ENCODE data around the gene NT5C2. TPM values are rescaled to one million over a fixed set of nuclear protein-coding genes. Genes with fewer than 3 reads are reported as not detected.
"Not testable (repeated sequence)": the region's sequence is repeated elsewhere in the genome, so short reads cannot be mapped to it uniquely, and the experiment has no call there.

Gene NT5C2
- total and polyA plus RNA-seq, 2 of the 4 experiments (the other 2 are of a cell fraction) = 60.0 to 65.1 TPM

DNA sequence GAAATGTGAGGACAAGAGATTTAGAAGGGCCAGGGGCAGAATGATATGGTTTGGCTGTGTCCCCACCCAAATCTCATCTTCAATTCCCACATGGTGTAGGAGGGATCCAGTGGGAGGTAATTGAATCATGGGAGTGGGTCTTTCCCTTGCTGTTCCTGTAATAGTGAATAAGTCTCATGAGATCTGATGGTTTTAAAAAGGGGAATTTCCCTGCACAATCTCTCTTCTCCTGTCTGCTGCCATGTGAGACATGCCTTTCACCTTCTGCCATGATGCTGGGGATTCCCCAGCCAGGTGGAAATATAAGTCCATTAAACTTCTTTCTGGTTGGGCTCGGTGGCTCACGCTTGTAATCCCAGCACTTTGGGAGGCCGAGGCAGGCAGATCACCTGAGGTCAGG lies 57.9 kb downstream of the NT5C2 start:
- H3K56ac ChIP-seq (ENCODE audit: extremely low read depth, insufficient read depth, low read length); dilution Hi-C loops (cut with HindIII; ENCODE audit: low sequenced_read_pairs, unreplicated experiment); H2AK9ac ChIP-seq (replicated peaks; ENCODE audit: low read depth, low read length, poor library complexity); H2BK20ac ChIP-seq (ENCODE audit: low read depth, low read length); H2BK120ac ChIP-seq (ENCODE audit: low read depth, low read length); POLR2A ChIA-PET (ENCODE audit: unreplicated experiment); H3K9me1 ChIP-seq (ENCODE audit: insufficient read depth, low read length); ATAC-seq (ENCODE audit: low read depth); H3K14ac ChIP-seq (replicated peaks; ENCODE audit: low read depth, low read length); H2AK5ac ChIP-seq (ENCODE audit: low read depth, low read length); H3K9ac ChIP-seq (ENCODE audit: low read depth, low read length); H2BK15ac ChIP-seq (ENCODE audit: low read depth, low read length); H3K9me3 ChIP-seq (ENCODE audit: control insufficient read depth, insufficient read depth, low read length); H4K5ac ChIP-seq (ENCODE audit: low read depth, low read length); H3K4me1 ChIP-seq (ENCODE audit: control insufficient read depth, insufficient read depth, low read length); H3K27me3 ChIP-seq (ENCODE audit: control insufficient read depth, insufficient read depth, low read length); H3K27ac ChIP-seq (ENCODE audit: insufficient read depth, low read length); intact Hi-C loops (cut with micrococcal nuclease); H4K20me1 ChIP-seq (ENCODE audit: insufficient read depth, low read length); in situ Hi-C loops (cut with MboI; ENCODE audit: low sequenced_read_pairs); H2AFZ ChIP-seq (replicated peaks; ENCODE audit: low read length, poor library complexity); DNase-seq; H3K23ac ChIP-seq (ENCODE audit: low read depth, low read length); CTCF ChIA-PET; H3K18ac ChIP-seq (ENCODE audit: low read depth, low read length); H4K91ac ChIP-seq (ENCODE audit: insufficient read depth, low read depth, low read length); H3K4me2 ChIP-seq (ENCODE audit: low read depth, low read length); H3K4me3 ChIP-seq (ENCODE audit: insufficient read depth, low read depth, low read length); H3K4ac ChIP-seq (ENCODE audit: low read depth, low read length); H2BK5ac ChIP-seq (ENCODE audit: low read depth, low read length, poor library complexity, severe bottlenecking); H4K8ac ChIP-seq (ENCODE audit: low read depth in 2 of 2, low read length in 2 of 2): not testable (repeated sequence)
- peaks cover 17 to 38% of the 10 kb centered on the region in 2 experiments for H3K79me1 ChIP-seq (ENCODE audit: low read depth in 1 of 2, low read length in 2 of 2)
- TSS peak; percentile 5 for BruUV-seq (replicated peaks)
- H3K36me3 ChIP-seq (ENCODE audit: control insufficient read depth, insufficient read depth, low read length) = peaks cover 22% of the 10 kb centered on the region
- 100% methylated on average over 1 of the region's 3 CpGs; no CpG with 5 or more reads in 1 of the 2 experiments for WGBS, 2 experiments (ENCODE audit: extremely low coverage in 2 of 2, insufficient read length in 1 of 2)

Measured in IMR-90 (cell line).